Calu3 (cell line): ENCODE measurements around the gene SEC61A2. TPM values are rescaled to one million over a fixed set of nuclear protein-coding genes. Genes with fewer than 3 reads are reported as not detected.
A peak's percentile ranks its signal among the peaks of the same experiment; 100 is the strongest.
"Not testable (repeated sequence)": the region's sequence is repeated elsewhere in the genome, so short reads cannot be mapped to it uniquely, and the experiment has no call there.

ENCODE experiments used
- BruUV-seq: library from RNA; stranded (reverse); fragments of 400-500 nt; replicated peaks from 2 replicates; lab custom pipeline; 2021; lab: Mats Ljungman, UMichigan
- CTCF ChIA-PET: fragments of 300-600 bp; sonication (Branson Sonifier 250); formaldehyde crosslinking; loops from one replicate; lab custom pipeline; 2022; ENCODE audit warnings: antibody characterized with exemption; lab: Charles Lee
- DNase-seq: peaks from one replicate; pipeline ENCODE4 v3.0.0; 2022
- H3K27ac Mint-ChIP-seq: one replicate; pipeline ENCODE4 v1.8.0; 2022; ENCODE audit warnings: mixed read lengths; ENCODE audit not compliant: unreplicated experiment
- H3K27me3 Mint-ChIP-seq: one replicate; pipeline ENCODE4 v1.8.0; 2022; ENCODE audit warnings: mixed read lengths; ENCODE audit not compliant: unreplicated experiment
- H3K36me3 Mint-ChIP-seq: one replicate; pipeline ENCODE4 v1.8.0; 2022; ENCODE audit warnings: mild to moderate bottlenecking, moderate library complexity, mixed read lengths; ENCODE audit not compliant: insufficient read depth, unreplicated experiment
- H3K4me1 Mint-ChIP-seq: one replicate; pipeline ENCODE4 v1.8.0; 2022; ENCODE audit warnings: mild to moderate bottlenecking, low read depth, mixed read lengths; ENCODE audit not compliant: unreplicated experiment
- H3K4me3 Mint-ChIP-seq: one replicate; pipeline ENCODE4 v1.8.0; 2022; ENCODE audit warnings: mild to moderate bottlenecking, low read depth, moderate library complexity, mixed read lengths; ENCODE audit not compliant: unreplicated experiment
- H3K9me3 Mint-ChIP-seq: one replicate; pipeline ENCODE4 v1.8.0; 2022; ENCODE audit warnings: low read depth, mixed read lengths; ENCODE audit not compliant: unreplicated experiment
- CTCF ChIP-seq: fragments of 200-600 bp; IDR thresholded peaks from one replicate; pipeline ENCODE4 v1.8.0; 2022; ENCODE audit warnings: antibody characterized with exemption; ENCODE audit not compliant: unreplicated experiment
- intact Hi-C: fragments of 100-400 bp; cut with micrococcal nuclease; formaldehyde crosslinking; loops from one replicate; pipeline ENCODE4 v1.10.0; 2022; ENCODE audit not compliant: unreplicated experiment
- total RNA-seq: library from RNA; stranded (reverse); gene quantifications from 2 replicates; pipeline ENCODE4 v1.2.3, GENCODE V29; 2022

SEC61A2 gene
- total RNA-seq, 1 experiment from 2014 or later, result 7.0 TPM

GRCh38 chr10:12165036-12165435 is 35.6 kb downstream of the SEC61A2 start:
- Mint-ChIP-seq H3K4me3 (no peak overlapping the region), H3K27ac (peak overlapping the region; percentile 37), H3K27me3 (no peaks in the 10 kb centered on the region), H3K4me1 (no peaks in the 10 kb centered on the region), H3K36me3 (peaks cover 25% of the 10 kb centered on the region), H3K9me3 (no peaks in the 10 kb centered on the region)
- DNase-seq, result no peak
- CTCF ChIA-PET, result no interaction called here
- no TSS peak for BruUV-seq
- no peak for TF ChIP-seq CTCF
- intact Hi-C loops, result no loop called here

GRCh38 chr10:12165999-12166775 is 36.7 kb downstream of the SEC61A2 start:
- Mint-ChIP-seq H3K36me3 (peaks cover 29% of the 10 kb centered on the region), H3K27me3 (no peaks in the 10 kb centered on the region), H3K9me3 (no peaks in the 10 kb centered on the region), H3K4me1 (no peaks in the 10 kb centered on the region), H3K27ac (no peak overlapping the region), H3K4me3 (no peak overlapping the region)
- no peak for TF ChIP-seq CTCF
- no TSS peak for BruUV-seq
- CTCF ChIA-PET, result no interaction called here
- intact Hi-C loops, result no loop called here
- no peak for DNase-seq

DNA sequence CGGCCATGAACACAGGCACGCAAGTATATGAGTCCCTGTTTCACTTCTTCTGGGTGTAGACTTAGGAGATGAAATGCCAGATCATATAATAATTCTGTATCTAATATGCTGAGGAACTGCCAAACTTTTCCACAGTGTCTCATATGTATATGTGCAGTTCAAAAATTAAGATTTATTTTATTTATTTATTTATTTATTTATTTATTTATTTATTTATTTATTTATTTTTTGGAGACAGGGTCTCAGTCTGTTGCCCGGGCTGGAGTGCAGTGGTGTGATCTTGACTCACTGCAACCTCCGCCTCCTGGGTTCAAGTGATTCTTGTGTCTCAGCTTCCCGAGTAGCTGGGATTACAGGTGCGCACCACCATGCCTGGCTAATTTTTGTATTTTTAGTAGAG is 42.0 kb downstream of the SEC61A2 start:
- peaks cover 30% of the 10 kb centered on the region for H3K36me3 Mint-ChIP-seq
- H3K9me3 Mint-ChIP-seq, BruUV-seq, H3K27me3 Mint-ChIP-seq, H3K4me3 Mint-ChIP-seq, H3K27ac Mint-ChIP-seq, H3K4me1 Mint-ChIP-seq, CTCF ChIA-PET, DNase-seq, intact Hi-C loops: not testable (repeated sequence)

GRCh38 chr10:12177642-12178041 is 48.2 kb downstream of the SEC61A2 start:
- H3K27me3 Mint-ChIP-seq, result no peaks in the 10 kb centered on the region
- DNase-seq, result no peak
- H3K4me3 Mint-ChIP-seq, result no peak overlapping the region
- intact Hi-C loops, result no loop called here
- CTCF ChIA-PET, result no interaction called here
- H3K36me3 Mint-ChIP-seq, result peaks cover 14% of the 10 kb centered on the region
- no peak overlapping the region for H3K27ac Mint-ChIP-seq
- TF ChIP-seq CTCF, result no peak
- no TSS peak for BruUV-seq
- no peaks in the 10 kb centered on the region for H3K9me3 Mint-ChIP-seq
- no peaks in the 10 kb centered on the region for H3K4me1 Mint-ChIP-seq

DNA sequence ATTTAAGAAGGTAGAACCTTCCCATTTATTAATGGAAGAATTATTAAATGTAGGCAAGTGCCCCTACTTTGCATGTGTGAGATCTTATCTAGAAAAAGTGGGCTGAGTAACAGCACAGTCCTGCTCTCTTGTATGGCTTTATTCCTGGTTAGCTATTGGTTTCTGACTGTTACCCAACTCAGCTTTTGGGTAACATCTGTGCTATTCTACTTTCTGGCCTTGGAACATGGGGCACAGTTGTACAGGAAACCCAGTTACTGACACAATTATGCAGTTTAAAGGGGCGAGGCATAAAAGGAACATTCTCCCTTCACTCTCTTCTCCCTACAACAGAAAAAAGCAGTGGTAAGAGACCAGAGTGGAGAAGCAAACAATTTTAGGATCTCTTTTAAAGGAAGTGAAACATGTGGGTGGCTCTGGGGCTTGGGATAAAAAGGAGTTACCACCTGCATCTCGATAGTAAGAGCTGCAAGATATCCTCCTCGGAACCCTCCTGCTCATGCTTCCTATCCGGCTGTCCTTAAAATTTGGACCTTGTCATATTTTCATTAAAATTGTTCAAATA is 50.2 kb downstream of the SEC61A2 start:
- no peak for DNase-seq
- Mint-ChIP-seq H3K4me3 (no peak overlapping the region), H3K4me1 (no peaks in the 10 kb centered on the region), H3K27me3 (no peaks in the 10 kb centered on the region), H3K27ac (no peak overlapping the region), H3K36me3 (peaks cover 6% of the 10 kb centered on the region), H3K9me3 (no peaks in the 10 kb centered on the region)
- BruUV-seq, result no TSS peak
- no peak for TF ChIP-seq CTCF
- intact Hi-C loops, result no loop called here
- CTCF ChIA-PET, result no interaction called here
